PC-3 (cell line): ENCODE measurements around the gene NRG4. TPM values are rescaled to one million over a fixed set of nuclear protein-coding genes. Genes with fewer than 3 reads are reported as not detected.

Experiments
- ATAC-seq: fragments of 200-7000 bp; cut with Tn5 transposase; 2 replicates; pipeline ENCODE4 v1.9.1; 2020; ENCODE audit warnings: mild to moderate bottlenecking, moderate library complexity
- BruUV-seq: library from RNA; stranded (reverse); fragments of 400-500 nt; replicated peaks from 2 replicates; lab custom pipeline; 2021; lab: Mats Ljungman, UMichigan
- CTCF ChIA-PET: fragments of 300-600 bp; sonication (Branson Sonifier 250); formaldehyde crosslinking; loops from one replicate; lab custom pipeline; 2022; ENCODE audit warnings: antibody characterized with exemption; lab: Charles Lee
- POLR2A ChIA-PET: fragments of 300-600 bp; sonication (Branson Sonifier 250); formaldehyde crosslinking; loops from one replicate; lab custom pipeline; 2022; ENCODE audit warnings: antibody characterized with exemption; ENCODE audit not compliant: unreplicated experiment; lab: Charles Lee
- DNase-seq: peaks from one replicate; pipeline ENCODE4 v3.0.0-alpha.2; 2015
- H2AFZ ChIP-seq: fragments of 300-600 bp; sonication (generic); 2 replicates; pipeline ENCODE4 v1.6.0; 2016; ENCODE audit warnings: antibody characterized with exemption, low read length
- H3F3A ChIP-seq: fragments of 300-600 bp; sonication (generic); one replicate; pipeline ENCODE4 v1.6.0; 2017; ENCODE audit warnings: antibody characterized with exemption, low read length, control low read depth, mild to moderate bottlenecking; ENCODE audit not compliant: unreplicated experiment
- H3K27ac ChIP-seq: fragments of 300-600 bp; sonication (generic); 2 replicates; pipeline ENCODE4 v1.5.1; 2016; ENCODE audit warnings: mild to moderate bottlenecking, low read length
- H3K27me3 ChIP-seq: fragments of 300-600 bp; sonication (generic); 2 replicates; pipeline ENCODE4 v1.6.1; 2016; ENCODE audit warnings: low read length, mixed read lengths
- H3K36me3 ChIP-seq: fragments of 300-600 bp; sonication (generic); 2 replicates; pipeline ENCODE4 v1.6.1; 2016; ENCODE audit warnings: low read depth, mixed run types, low read length, mixed read lengths
- H3K4me1 ChIP-seq: fragments of 300-600 bp; sonication (generic); 2 replicates; pipeline ENCODE4 v1.5.1; 2016; ENCODE audit warnings: low read length; ENCODE audit not compliant: insufficient read depth
- H3K4me2 ChIP-seq: fragments of 300-600 bp; sonication (generic); 2 replicates; pipeline ENCODE4 v1.6.0; 2016; ENCODE audit warnings: low read length
- H3K4me3 ChIP-seq: fragments of 300-600 bp; sonication (generic); 2 replicates; pipeline ENCODE4 v1.5.1; 2016; ENCODE audit warnings: mild to moderate bottlenecking, low read length, mixed read lengths
- H3K79me2 ChIP-seq: fragments of 300-600 bp; sonication (generic); 2 replicates; pipeline ENCODE4 v1.6.1; 2017; ENCODE audit warnings: low read length, mixed read lengths
- H3K9ac ChIP-seq: fragments of 300-600 bp; sonication (generic); 2 replicates; pipeline ENCODE4 v1.6.0; 2016; ENCODE audit warnings: mild to moderate bottlenecking, low read length
- H3K9me2 ChIP-seq: fragments of 300-600 bp; sonication (generic); replicated peaks from 2 replicates; pipeline ENCODE4 v1.6.1; 2016; ENCODE audit warnings: mixed run types, low read length, mixed read lengths
- H3K9me3 ChIP-seq: fragments of 300-600 bp; sonication (generic); 2 replicates; pipeline ENCODE4 v1.6.1; 2016; ENCODE audit warnings: low read length, mixed read lengths
- H4K20me1 ChIP-seq: fragments of 300-600 bp; sonication (generic); 2 replicates; pipeline ENCODE4 v1.6.1; 2016; ENCODE audit warnings: low read length, mixed read lengths
- EZH2 ChIP-seq: fragments of 300-600 bp; sonication (generic); IDR thresholded peaks from one replicate; pipeline ENCODE4 v1.6.1; 2017; ENCODE audit warnings: antibody characterized with exemption, mild to moderate bottlenecking, low read length; ENCODE audit not compliant: unreplicated experiment
- intact Hi-C: fragments of 100-400 bp; cut with micrococcal nuclease; formaldehyde crosslinking; loops from 2 replicates; pipeline ENCODE4 v1.9.0; 2023
- total RNA-seq: library from RNA; depleted of rRNA; stranded (reverse); fragments of >200 nt; gene quantifications from 2 replicates; pipeline ENCODE4 v1.2.3, GENCODE V29; 2014
- TF ChIP-seq, protein P1 (sequence below): fragments of 300-600 bp; sonication (generic); conservative IDR thresholded peaks from 2 replicates; pipeline ENCODE4 v1.5.1; 2017; ENCODE audit warnings: antibody characterized with exemption, low read depth, mild to moderate bottlenecking, low read length

NRG4 gene
- total RNA-seq, 1 experiment from 2014 or later, result 2.8 TPM

DNA sequence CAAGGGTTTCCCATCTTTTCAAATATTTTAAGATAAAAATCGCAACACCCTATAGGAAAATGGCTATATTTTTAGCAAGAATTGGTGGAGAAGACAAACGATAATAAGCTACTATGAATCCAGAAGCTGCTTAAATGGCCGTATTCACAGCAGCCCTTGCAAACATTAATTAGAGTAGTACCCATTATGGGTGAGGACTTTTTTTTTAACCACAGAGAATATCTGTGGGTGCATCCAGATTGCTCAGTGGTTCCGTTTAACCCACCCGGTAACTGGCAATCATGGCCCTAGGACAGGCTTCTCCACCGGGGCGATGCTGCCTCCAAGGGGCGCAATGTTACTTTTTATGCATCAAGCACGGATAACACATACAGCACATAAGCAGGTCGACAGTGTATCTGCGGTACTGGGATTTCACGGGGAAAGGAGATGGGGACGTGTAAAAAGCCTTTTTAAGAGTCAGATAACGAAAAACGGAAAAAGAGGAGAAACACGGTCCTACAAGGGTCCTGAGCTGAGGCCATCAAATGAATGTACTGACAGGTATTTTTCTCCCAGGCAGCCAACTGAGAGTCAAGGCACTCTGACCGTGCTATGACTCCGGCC, 46.6 kb upstream of the NRG4 start:
- Histone ChIP-seq H3K4me1 (peaks cover 7% of the 10 kb centered on the region; the same call in 1 of the 2 replicates), H3K9me2 (no peaks in the 10 kb centered on the region), H2AFZ (peak overlapping the region; percentile 78), H3F3A (no peaks in the 10 kb centered on the region), H4K20me1 (no peaks in the 10 kb centered on the region), H3K4me3 (peak overlapping the region; percentile 76), H3K4me2 (peak overlapping the region; percentile 90), H3K27ac (no peak overlapping the region), H3K9me3 (no peaks in the 10 kb centered on the region), H3K27me3 (peaks cover 46% of the 10 kb centered on the region), H3K36me3 (no peaks in the 10 kb centered on the region), H3K79me2 (no peaks in the 10 kb centered on the region), H3K9ac (no peak overlapping the region)
- DNase-seq (peak; percentile 19), ATAC-seq (peak; percentile 45)
- no TSS peak for BruUV-seq
- TF ChIP-seq, protein P1, sequence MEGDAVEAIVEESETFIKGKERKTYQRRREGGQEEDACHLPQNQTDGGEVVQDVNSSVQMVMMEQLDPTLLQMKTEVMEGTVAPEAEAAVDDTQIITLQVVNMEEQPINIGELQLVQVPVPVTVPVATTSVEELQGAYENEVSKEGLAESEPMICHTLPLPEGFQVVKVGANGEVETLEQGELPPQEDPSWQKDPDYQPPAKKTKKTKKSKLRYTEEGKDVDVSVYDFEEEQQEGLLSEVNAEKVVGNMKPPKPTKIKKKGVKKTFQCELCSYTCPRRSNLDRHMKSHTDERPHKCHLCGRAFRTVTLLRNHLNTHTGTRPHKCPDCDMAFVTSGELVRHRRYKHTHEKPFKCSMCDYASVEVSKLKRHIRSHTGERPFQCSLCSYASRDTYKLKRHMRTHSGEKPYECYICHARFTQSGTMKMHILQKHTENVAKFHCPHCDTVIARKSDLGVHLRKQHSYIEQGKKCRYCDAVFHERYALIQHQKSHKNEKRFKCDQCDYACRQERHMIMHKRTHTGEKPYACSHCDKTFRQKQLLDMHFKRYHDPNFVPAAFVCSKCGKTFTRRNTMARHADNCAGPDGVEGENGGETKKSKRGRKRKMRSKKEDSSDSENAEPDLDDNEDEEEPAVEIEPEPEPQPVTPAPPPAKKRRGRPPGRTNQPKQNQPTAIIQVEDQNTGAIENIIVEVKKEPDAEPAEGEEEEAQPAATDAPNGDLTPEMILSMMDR, result peak; percentile 38
- TF ChIP-seq EZH2, result no peak
- ChIA-PET POLR2A (interaction anchor here (0.6 kb wide), 1 partner anchor 993 kb away, joined by 8 read pairs; no protein-coding TSS in a partner anchor), CTCF (interaction anchor here (0.6 to 2.2 kb wide), 4 partner anchors 81 to 1032 kb away, joined by 3 to 8 read pairs (median 3); no protein-coding TSS in a partner anchor)
- intact Hi-C loops, result loop anchor here (10.0 kb wide), 1 partner anchor 134 kb away; no protein-coding TSS in a partner anchor

DNA sequence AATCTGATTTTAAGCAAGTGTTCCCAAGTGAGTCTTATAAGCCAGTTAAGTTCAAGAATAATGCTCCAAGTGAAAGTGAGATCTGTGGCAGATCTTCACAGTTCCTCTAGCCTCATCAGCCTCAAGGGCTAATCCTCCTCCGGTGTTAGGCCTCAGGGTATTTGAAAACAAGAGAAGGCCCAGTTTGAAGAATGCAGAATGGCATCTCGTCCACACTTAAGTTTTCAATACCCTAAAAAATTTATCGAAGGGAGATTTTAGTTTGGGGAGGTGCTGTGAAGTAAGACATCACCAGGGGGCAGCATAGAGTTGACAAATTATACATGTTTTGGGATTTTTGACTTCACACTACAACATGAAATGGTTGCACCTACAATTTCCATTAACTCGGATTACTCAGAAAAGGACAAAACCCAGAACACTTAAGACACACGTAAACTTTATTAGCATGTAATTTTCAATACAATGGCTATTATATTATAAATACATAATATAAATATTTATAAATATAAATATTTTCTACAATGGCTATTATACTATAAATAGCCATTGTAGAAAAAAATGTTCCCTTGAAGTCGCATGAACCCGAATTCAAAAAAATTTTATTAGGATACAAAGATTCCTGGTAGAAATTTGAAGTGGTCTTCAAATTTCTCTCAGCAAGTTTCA, 45.2 kb upstream of the NRG4 start:
- BruUV-seq, result no TSS peak

More for the DNA sequence above, 45.2 kb upstream of the NRG4 start:
- Histone ChIP-seq H2AFZ (peak overlapping the region; percentile 73), H3K9me2 (no peaks in the 10 kb centered on the region), H3K9me3 (no peaks in the 10 kb centered on the region), H3K4me3 (peak overlapping the region; percentile 54), H3K27ac (no peak overlapping the region), H3K9ac (no peak overlapping the region), H3F3A (no peaks in the 10 kb centered on the region), H4K20me1 (no peaks in the 10 kb centered on the region), H3K4me2 (peak overlapping the region; percentile 76), H3K4me1 (peaks cover 7% of the 10 kb centered on the region; the same call in 1 of the 2 replicates), H3K27me3 (peaks cover 33% of the 10 kb centered on the region), H3K79me2 (no peaks in the 10 kb centered on the region), H3K36me3 (no peaks in the 10 kb centered on the region)
- intact Hi-C loops, result loop anchor here (1.0 to 10.0 kb wide), 2 partner anchors 82 to 133 kb away; no protein-coding TSS in a partner anchor
- peak; percentile 66 for DNase-seq
- TF ChIP-seq, protein P1, result peak; percentile 75
- no peak for TF ChIP-seq EZH2
- no peak for ATAC-seq
- CTCF ChIA-PET, result interaction anchor here (1.0 to 2.2 kb wide), 2 partner anchors 82 kb away, joined by 6 to 8 read pairs; no protein-coding TSS in a partner anchor
- POLR2A ChIA-PET, result no interaction called here
